KMS-11 (cell line): ENCODE measurements around the gene DNAJC22.

ENCODE experiments used
- H2AFZ ChIP-seq: fragments of 200-600 bp; sonication (generic); 2 replicates; pipeline ENCODE4 v1.6.1; 2016; ENCODE audit warnings: antibody characterized with exemption, mixed run types, low read depth
- H3K27ac ChIP-seq: fragments of 200-600 bp; sonication (generic); 2 replicates; pipeline ENCODE4 v1.6.1; 2016; ENCODE audit warnings: mild to moderate bottlenecking, mixed run types
- H3K27me3 ChIP-seq: fragments of 200-600 bp; sonication (generic); 2 replicates; pipeline ENCODE4 v1.6.1; 2017; ENCODE audit warnings: mild to moderate bottlenecking, low read depth, mixed run types, moderate library complexity; ENCODE audit not compliant: insufficient read depth
- H3K36me3 ChIP-seq: fragments of 200-600 bp; sonication (generic); 2 replicates; pipeline ENCODE4 v1.6.1; 2017; ENCODE audit warnings: mild to moderate bottlenecking, mixed run types; ENCODE audit not compliant: insufficient read depth
- H3K4me1 ChIP-seq: fragments of 200-600 bp; sonication (generic); 2 replicates; pipeline ENCODE4 v1.6.1; 2016; ENCODE audit warnings: mild to moderate bottlenecking, low read depth, mixed run types; ENCODE audit not compliant: poor library complexity, severe bottlenecking
- H3K4me2 ChIP-seq: fragments of 200-600 bp; sonication (generic); 2 replicates; pipeline ENCODE4 v1.7.0; 2016; ENCODE audit warnings: mild to moderate bottlenecking, mixed run types
- H3K4me3 ChIP-seq: fragments of 200-600 bp; sonication (generic); IDR thresholded peaks from 2 replicates; pipeline ENCODE4 v1.6.1; 2017; ENCODE audit warnings: low read depth, low read length, mixed read lengths; ENCODE audit not compliant: insufficient read depth
- H3K79me2 ChIP-seq: fragments of 200-600 bp; sonication (generic); 2 replicates; pipeline ENCODE4 v1.6.1; 2016; ENCODE audit warnings: low read depth, mixed run types; ENCODE audit not compliant: insufficient read depth
- H3K9ac ChIP-seq: fragments of 200-600 bp; sonication (generic); 2 replicates; pipeline ENCODE4 v1.6.1; 2016; ENCODE audit warnings: mild to moderate bottlenecking, mixed run types
- H4K20me1 ChIP-seq: fragments of 200-600 bp; sonication (generic); 2 replicates; pipeline ENCODE4 v1.6.1; 2016; ENCODE audit warnings: mild to moderate bottlenecking, mixed run types; ENCODE audit not compliant: insufficient read depth
- CTCF ChIP-seq: fragments of 200-600 bp; sonication (generic); conservative IDR thresholded peaks from 2 replicates; pipeline ENCODE4 v1.6.1; 2017; ENCODE audit warnings: low read depth, mild to moderate bottlenecking, antibody characterized with exemption, low read length, moderate library complexity, mixed read lengths

Gene DNAJC22

GRCh38 chr12:49336645-49337584 is 9.8 kb upstream of the DNAJC22 start, which contains the start of gene C1QL4:
C1QL4 (minus strand) TSS chr12:49337188; CDS start chr12:49336477, 711 bp downstream.
- peak within 1 kb of the TSS; percentile 72 for H3K4me2 ChIP-seq
- no peaks in the 10 kb centered on the region for H3K36me3 ChIP-seq
- H4K20me1 ChIP-seq = no peaks in the 10 kb centered on the region
- H3K4me1 ChIP-seq = no peaks in the 10 kb centered on the region
- TF ChIP-seq CTCF = peak; percentile 91
- no peak within 1 kb of the TSS for H3K27ac ChIP-seq
- no peak within 1 kb of the TSS for H3K9ac ChIP-seq
- no peaks in the 10 kb centered on the region for H3K79me2 ChIP-seq
- H3K4me3 ChIP-seq = no peak within 1 kb of the TSS
- H2AFZ ChIP-seq = peak within 1 kb of the TSS; percentile 86
- peaks cover 9% of the 10 kb centered on the region; the same call in 1 of the 2 replicates for H3K27me3 ChIP-seq

- H3K27me3 ChIP-seq = peaks cover 23% of the 10 kb centered on the region
- H3K79me2 ChIP-seq = no peaks in the 10 kb centered on the region
- no peak overlapping the region for H3K4me2 ChIP-seq
- H4K20me1 ChIP-seq = no peaks in the 10 kb centered on the region
- TF ChIP-seq CTCF = no peak
- no peak overlapping the region for H3K27ac ChIP-seq
- no peak overlapping the region for H2AFZ ChIP-seq
- peaks cover 12% of the 10 kb centered on the region for H3K4me1 ChIP-seq
- no peak overlapping the region for H3K9ac ChIP-seq
- H3K4me3 ChIP-seq = no peak overlapping the region
- no peaks in the 10 kb centered on the region for H3K36me3 ChIP-seq
Measured at GRCh38 chr12:49338830-49339463, 7.7 kb upstream of the DNAJC22 start.

- Histone ChIP-seq H3K4me2 (no peak overlapping the region), H3K27me3 (peaks cover 28% of the 10 kb centered on the region), H4K20me1 (no peaks in the 10 kb centered on the region)
Measured at GRCh38 chr12:49339464-49339861, 7.2 kb upstream of the DNAJC22 start.

More at GRCh38 chr12:49339464-49339861, 7.2 kb upstream of the DNAJC22 start:
- Histone ChIP-seq H3K9ac (no peak overlapping the region), H3K79me2 (no peaks in the 10 kb centered on the region), H3K36me3 (no peaks in the 10 kb centered on the region), H2AFZ (no peak overlapping the region), H3K4me1 (peaks cover 15% of the 10 kb centered on the region), H3K4me3 (no peak overlapping the region), H3K27ac (no peak overlapping the region)
- no peak for TF ChIP-seq CTCF
